Colon (tissue), 2 donors: ENCODE results near the gene ARTN.

Experiments
- FAIRE-seq: peaks from 2 replicates; lab custom pipeline; 2012; peaks lifted over from hg19 to GRCh38; lab: Jason Lieb, UNC
- donor health status: control.
- donor health status: control.

The ARTN gene

GRCh38 chr1:43933386-43934100 lies at the start of gene ARTN:
Gene ARTN (plus strand): TSS chr1:43933801. CDS start chr1:43935657, 1,856 bp downstream.
- no peak for FAIRE-seq

GRCh38 chr1:43885279-43885801 lies 48.3 kb upstream of the ARTN start:
- FAIRE-seq, result no peak

GRCh38 chr1:43887748-43888147 lies 45.9 kb upstream of the ARTN start:
- FAIRE-seq, result no peak

GRCh38 chr1:43890815-43891214 lies 42.8 kb upstream of the ARTN start:
- FAIRE-seq, result no peak

GRCh38 chr1:43893006-43893405 lies 40.6 kb upstream of the ARTN start:
- FAIRE-seq, result no peak

- no peak for FAIRE-seq
Observed at GRCh38 chr1:43898981-43899380, 34.6 kb upstream of the ARTN start.

- FAIRE-seq, result no peak
Observed at GRCh38 chr1:43900386-43900785, 33.2 kb upstream of the ARTN start.

- no peak for FAIRE-seq
Observed at GRCh38 chr1:43901196-43901961, 32.2 kb upstream of the ARTN start.

GRCh38 chr1:43902058-43902831 lies 31.4 kb upstream of the ARTN start:
- FAIRE-seq, result no peak

- no peak for FAIRE-seq
Observed at GRCh38 chr1:43904660-43905551, 28.7 kb upstream of the ARTN start.

- FAIRE-seq, result no peak
Observed at GRCh38 chr1:43908226-43908625, 25.4 kb upstream of the ARTN start.

- no peak for FAIRE-seq
Observed at GRCh38 chr1:43908858-43909257, 24.7 kb upstream of the ARTN start.

- no peak for FAIRE-seq
Observed at GRCh38 chr1:43910343-43910742, 23.3 kb upstream of the ARTN start.

- no peak for FAIRE-seq
Observed at GRCh38 chr1:43912607-43913006, 21.0 kb upstream of the ARTN start.

GRCh38 chr1:43913051-43913501 lies 20.5 kb upstream of the ARTN start:
- FAIRE-seq, result no peak

GRCh38 chr1:43913666-43914360 lies 19.8 kb upstream of the ARTN start:
- no peak for FAIRE-seq

GRCh38 chr1:43914576-43915525 lies 18.8 kb upstream of the ARTN start:
- FAIRE-seq, result no peak

GRCh38 chr1:43919906-43920305 lies 13.7 kb upstream of the ARTN start:
- FAIRE-seq, result no peak

GRCh38 chr1:43921022-43921421 lies 12.6 kb upstream of the ARTN start:
- FAIRE-seq, result no peak

GRCh38 chr1:43924516-43924915 lies 9.1 kb upstream of the ARTN start:
- no peak for FAIRE-seq
